MCF 10A (cell line): ENCODE measurements around the gene VSTM2L. TPM values are rescaled to one million over a fixed set of nuclear protein-coding genes. Genes with fewer than 3 reads are reported as not detected.

Experiments
- BruUV-seq: library from RNA; stranded (reverse); fragments of 400-500 nt; replicated peaks from 2 replicates; lab custom pipeline; 2021; lab: Mats Ljungman, UMichigan
- CTCF ChIA-PET: fragments of 300-600 bp; sonication (Branson Sonifier 250); formaldehyde crosslinking; extraction: SDS; loops from one replicate; lab custom pipeline; 2021; ENCODE audit warnings: antibody characterized with exemption, inconsistent platforms; lab: Yijun Ruan, JAX
- POLR2A ChIA-PET: fragments of 300-600, 350-650 bp; sonication (Branson Sonifier 250); formaldehyde crosslinking; extraction: SDS; loops from one replicate; lab custom pipeline; 2020; ENCODE audit warnings: antibody characterized with exemption, inconsistent platforms; lab: Yijun Ruan, JAX
- DNase-seq: peaks from one replicate; pipeline ENCODE4 v3.0.0-alpha.2; 2018; ENCODE audit not compliant: unreplicated experiment
- H3K27ac Mint-ChIP-seq: one replicate; pipeline ENCODE4 v1.8.0; 2022; ENCODE audit warnings: mild to moderate bottlenecking, low read depth, mixed read lengths; ENCODE audit not compliant: unreplicated experiment
- H3K27me3 Mint-ChIP-seq: one replicate; pipeline ENCODE4 v1.8.0; 2022; ENCODE audit warnings: mixed read lengths; ENCODE audit not compliant: insufficient read depth, unreplicated experiment
- H3K36me3 Mint-ChIP-seq: one replicate; pipeline ENCODE4 v1.8.0; 2022; ENCODE audit warnings: mild to moderate bottlenecking, moderate library complexity, mixed read lengths; ENCODE audit not compliant: insufficient read depth, unreplicated experiment
- H3K4me1 Mint-ChIP-seq: one replicate; pipeline ENCODE4 v1.8.0; 2022; ENCODE audit warnings: mixed read lengths; ENCODE audit not compliant: insufficient read depth, unreplicated experiment
- H3K4me3 Mint-ChIP-seq: one replicate; pipeline ENCODE4 v1.8.0; 2022; ENCODE audit warnings: mild to moderate bottlenecking, moderate library complexity, mixed read lengths; ENCODE audit not compliant: unreplicated experiment
- H3K9me3 Mint-ChIP-seq: one replicate; pipeline ENCODE4 v1.8.0; 2022; ENCODE audit warnings: mixed read lengths; ENCODE audit not compliant: unreplicated experiment
- intact Hi-C: fragments of 100-400 bp; cut with micrococcal nuclease; formaldehyde crosslinking; loops from 2 replicates; pipeline ENCODE4 v1.14.1; 2022
- total RNA-seq: library from RNA; stranded (reverse); gene quantifications from 2 replicates; pipeline ENCODE4 v1.2.3, GENCODE V29; 2022
- TF ChIP-seq, protein P1 (sequence below): fragments of 200-600 bp; IDR thresholded peaks from one replicate; pipeline ENCODE4 v1.8.0; 2022; ENCODE audit warnings: antibody characterized with exemption, mild to moderate bottlenecking; ENCODE audit not compliant: unreplicated experiment

The VSTM2L gene
- total RNA-seq, 1 experiment from 2014 or later = 15.6 TPM

DNA sequence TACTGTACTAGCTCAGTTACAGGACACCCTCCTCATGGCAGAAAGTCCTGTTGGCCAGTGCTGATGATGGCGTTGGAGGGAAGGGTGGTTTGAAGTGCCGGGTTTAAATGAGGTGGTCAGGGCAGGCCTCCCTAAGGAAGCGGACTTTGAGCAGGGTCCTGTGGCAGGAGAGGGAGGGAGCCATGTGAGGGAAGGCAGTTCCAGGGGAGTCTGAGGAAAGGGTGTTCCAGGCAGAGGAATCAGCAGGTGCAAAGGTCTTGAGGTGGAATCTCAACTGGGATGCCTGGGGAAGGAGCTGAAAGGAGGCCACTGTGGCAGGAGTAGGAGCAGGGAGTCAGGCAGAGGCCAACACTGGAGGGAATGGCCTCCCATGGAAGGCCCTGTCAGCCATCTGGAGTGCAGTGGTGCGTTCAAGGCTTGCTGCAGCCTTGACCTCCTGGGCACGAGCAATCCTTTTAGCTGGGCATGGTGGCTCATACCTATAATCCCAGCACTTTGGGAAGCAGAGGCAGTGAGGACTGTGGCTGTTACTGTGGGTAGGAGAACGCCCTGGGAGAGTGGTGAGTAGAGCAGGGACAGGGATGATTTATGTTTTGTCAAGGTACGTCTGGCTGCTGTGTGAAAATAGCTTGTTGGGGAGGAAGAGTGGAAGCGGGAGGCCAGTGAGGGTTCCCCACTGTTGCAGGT, 26.2 kb downstream of the VSTM2L start:
- H3K4me3 Mint-ChIP-seq = no peak overlapping the region
- H3K36me3 Mint-ChIP-seq = peaks cover 5% of the 10 kb centered on the region
- no peaks in the 10 kb centered on the region for H3K27me3 Mint-ChIP-seq
- H3K27ac Mint-ChIP-seq = no peak overlapping the region
- DNase-seq = no peak
- H3K9me3 Mint-ChIP-seq = no peaks in the 10 kb centered on the region
- CTCF ChIA-PET = interaction anchor here (0.5 to 1.0 kb wide), 3 partner anchors 18 to 725 kb away, joined by 3 to 7 read pairs (median 3); no protein-coding TSS in a partner anchor
- intact Hi-C loops = no loop called here
- POLR2A ChIA-PET = no interaction called here
- H3K4me1 Mint-ChIP-seq = peaks cover 15% of the 10 kb centered on the region
- BruUV-seq = no TSS peak
- TF ChIP-seq, protein P1, sequence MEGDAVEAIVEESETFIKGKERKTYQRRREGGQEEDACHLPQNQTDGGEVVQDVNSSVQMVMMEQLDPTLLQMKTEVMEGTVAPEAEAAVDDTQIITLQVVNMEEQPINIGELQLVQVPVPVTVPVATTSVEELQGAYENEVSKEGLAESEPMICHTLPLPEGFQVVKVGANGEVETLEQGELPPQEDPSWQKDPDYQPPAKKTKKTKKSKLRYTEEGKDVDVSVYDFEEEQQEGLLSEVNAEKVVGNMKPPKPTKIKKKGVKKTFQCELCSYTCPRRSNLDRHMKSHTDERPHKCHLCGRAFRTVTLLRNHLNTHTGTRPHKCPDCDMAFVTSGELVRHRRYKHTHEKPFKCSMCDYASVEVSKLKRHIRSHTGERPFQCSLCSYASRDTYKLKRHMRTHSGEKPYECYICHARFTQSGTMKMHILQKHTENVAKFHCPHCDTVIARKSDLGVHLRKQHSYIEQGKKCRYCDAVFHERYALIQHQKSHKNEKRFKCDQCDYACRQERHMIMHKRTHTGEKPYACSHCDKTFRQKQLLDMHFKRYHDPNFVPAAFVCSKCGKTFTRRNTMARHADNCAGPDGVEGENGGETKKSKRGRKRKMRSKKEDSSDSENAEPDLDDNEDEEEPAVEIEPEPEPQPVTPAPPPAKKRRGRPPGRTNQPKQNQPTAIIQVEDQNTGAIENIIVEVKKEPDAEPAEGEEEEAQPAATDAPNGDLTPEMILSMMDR = no peak

DNA sequence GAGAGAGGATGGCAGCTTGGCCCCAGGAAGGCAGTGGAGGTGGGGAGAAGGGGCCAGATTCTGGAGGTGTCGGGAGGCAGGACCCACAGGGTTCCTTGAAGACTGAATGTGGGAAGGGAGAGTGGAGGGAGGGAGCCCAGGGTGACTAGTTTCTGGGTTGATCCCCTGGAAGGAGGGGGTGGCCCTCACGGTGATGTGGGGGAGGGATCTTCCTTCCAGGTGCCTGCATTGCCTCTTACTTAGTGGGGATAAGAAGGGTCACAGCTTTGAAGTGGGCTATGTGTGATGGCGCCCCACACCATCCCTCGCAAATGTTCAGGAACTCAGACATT, 26.7 kb downstream of the VSTM2L start:
- ChIA-PET CTCF (interaction anchor here (0.5 to 1.0 kb wide), 3 partner anchors 19 to 726 kb away, joined by 3 to 7 read pairs (median 3); no protein-coding TSS in a partner anchor), POLR2A (no interaction called here)
- intact Hi-C loops = no loop called here
- DNase-seq = no peak
- no peaks in the 10 kb centered on the region for H3K27me3 Mint-ChIP-seq
- TF ChIP-seq, protein P1 = no peak
- BruUV-seq = no TSS peak
- H3K9me3 Mint-ChIP-seq = no peaks in the 10 kb centered on the region
- H3K4me1 Mint-ChIP-seq = peaks cover 15% of the 10 kb centered on the region
- no peak overlapping the region for H3K4me3 Mint-ChIP-seq
- no peak overlapping the region for H3K27ac Mint-ChIP-seq
- peaks cover 6% of the 10 kb centered on the region for H3K36me3 Mint-ChIP-seq

DNA sequence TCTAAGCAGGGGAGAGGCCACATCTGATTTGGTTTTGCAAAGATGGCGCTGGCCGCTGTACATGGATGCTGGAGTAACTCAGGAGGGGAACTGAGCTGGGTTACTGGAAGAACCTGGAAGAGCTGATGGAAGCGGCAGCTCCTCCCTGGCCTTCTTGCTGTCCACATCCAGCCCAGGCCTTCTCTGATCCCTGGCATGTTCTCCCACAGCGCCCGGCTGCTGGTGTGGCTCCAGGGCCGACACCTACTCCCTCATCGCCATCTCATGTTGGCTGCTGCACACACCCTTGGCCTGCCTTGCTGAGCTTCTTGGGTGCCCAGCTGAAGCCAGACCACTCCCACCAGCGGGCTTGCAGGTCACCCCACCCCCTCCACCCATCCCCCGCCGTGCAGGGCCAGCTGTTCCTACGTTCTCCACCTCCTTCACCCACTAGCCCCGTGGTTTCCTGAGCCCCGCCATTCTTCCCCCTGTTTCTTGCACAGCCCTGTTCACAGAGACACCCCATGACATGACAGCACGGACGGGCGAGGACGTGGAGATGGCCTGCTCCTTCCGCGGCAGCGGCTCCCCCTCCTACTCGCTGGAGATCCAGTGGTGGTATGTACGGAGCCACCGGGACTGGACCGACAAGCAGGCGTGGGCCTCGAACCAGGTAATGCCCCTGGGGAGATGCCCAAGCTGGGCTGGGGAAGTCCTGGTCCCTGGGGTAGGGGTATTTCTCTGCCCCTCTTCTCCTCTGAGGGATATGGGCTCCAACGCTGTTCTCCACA, 28.4 kb downstream of the VSTM2L start:
- POLR2A ChIA-PET = no interaction called here
- Mint-ChIP-seq H3K36me3 (peaks cover 6% of the 10 kb centered on the region), H3K9me3 (no peaks in the 10 kb centered on the region), H3K4me1 (peaks cover 10% of the 10 kb centered on the region), H3K27me3 (no peaks in the 10 kb centered on the region), H3K27ac (no peak overlapping the region), H3K4me3 (no peak overlapping the region)
- no peak for DNase-seq
- TF ChIP-seq, protein P1 = no peak
- intact Hi-C loops = no loop called here
- no TSS peak for BruUV-seq
- CTCF ChIA-PET = interaction anchor here (1.6 kb wide), 1 partner anchor 27 kb away, joined by 7 read pairs; no protein-coding TSS in a partner anchor

DNA sequence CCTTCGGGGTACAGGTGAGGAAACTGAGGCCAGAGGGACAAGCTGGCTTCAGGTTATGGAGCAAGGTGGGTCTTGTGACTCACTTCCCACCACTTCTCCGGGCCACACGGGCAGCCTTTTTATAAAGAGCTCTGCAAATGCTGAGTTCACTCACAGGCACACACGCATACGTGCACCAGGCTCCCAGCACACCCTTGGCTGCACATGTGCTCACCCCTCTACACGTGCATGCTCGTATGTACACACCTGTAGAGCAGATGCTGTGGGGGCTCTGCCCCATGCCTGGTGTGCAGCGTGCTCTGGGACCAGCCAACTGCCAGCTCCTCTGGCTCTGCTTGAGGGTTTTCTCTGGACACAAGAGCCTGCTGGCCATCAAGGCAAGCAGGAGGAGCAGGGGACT, 29.1 kb downstream of the VSTM2L start:
- Mint-ChIP-seq H3K36me3 (peaks cover 6% of the 10 kb centered on the region), H3K4me1 (peaks cover 10% of the 10 kb centered on the region), H3K27me3 (no peaks in the 10 kb centered on the region), H3K4me3 (no peak overlapping the region), H3K9me3 (no peaks in the 10 kb centered on the region), H3K27ac (no peak overlapping the region)
- BruUV-seq = no TSS peak
- TF ChIP-seq, protein P1 = no peak
- DNase-seq = no peak
- ChIA-PET CTCF (interaction anchor here (1.6 kb wide), 1 partner anchor 26 kb away, joined by 7 read pairs; no protein-coding TSS in a partner anchor), POLR2A (no interaction called here)
- intact Hi-C loops = no loop called here
